GM19438 (cell line): Measurements from ENCODE around the gene MAN2B2.
"Not testable (repeated sequence)": the region's sequence is repeated elsewhere in the genome, so short reads cannot be mapped to it uniquely, and the experiment has no call there.

Experiments
- ATAC-seq: cut with Tn5 transposase; IDR thresholded peaks from one replicate; pipeline ENCODE4 v1.9.1; 2021; ENCODE audit warnings: low read depth; ENCODE audit not compliant: unreplicated experiment

MAN2B2 gene

DNA sequence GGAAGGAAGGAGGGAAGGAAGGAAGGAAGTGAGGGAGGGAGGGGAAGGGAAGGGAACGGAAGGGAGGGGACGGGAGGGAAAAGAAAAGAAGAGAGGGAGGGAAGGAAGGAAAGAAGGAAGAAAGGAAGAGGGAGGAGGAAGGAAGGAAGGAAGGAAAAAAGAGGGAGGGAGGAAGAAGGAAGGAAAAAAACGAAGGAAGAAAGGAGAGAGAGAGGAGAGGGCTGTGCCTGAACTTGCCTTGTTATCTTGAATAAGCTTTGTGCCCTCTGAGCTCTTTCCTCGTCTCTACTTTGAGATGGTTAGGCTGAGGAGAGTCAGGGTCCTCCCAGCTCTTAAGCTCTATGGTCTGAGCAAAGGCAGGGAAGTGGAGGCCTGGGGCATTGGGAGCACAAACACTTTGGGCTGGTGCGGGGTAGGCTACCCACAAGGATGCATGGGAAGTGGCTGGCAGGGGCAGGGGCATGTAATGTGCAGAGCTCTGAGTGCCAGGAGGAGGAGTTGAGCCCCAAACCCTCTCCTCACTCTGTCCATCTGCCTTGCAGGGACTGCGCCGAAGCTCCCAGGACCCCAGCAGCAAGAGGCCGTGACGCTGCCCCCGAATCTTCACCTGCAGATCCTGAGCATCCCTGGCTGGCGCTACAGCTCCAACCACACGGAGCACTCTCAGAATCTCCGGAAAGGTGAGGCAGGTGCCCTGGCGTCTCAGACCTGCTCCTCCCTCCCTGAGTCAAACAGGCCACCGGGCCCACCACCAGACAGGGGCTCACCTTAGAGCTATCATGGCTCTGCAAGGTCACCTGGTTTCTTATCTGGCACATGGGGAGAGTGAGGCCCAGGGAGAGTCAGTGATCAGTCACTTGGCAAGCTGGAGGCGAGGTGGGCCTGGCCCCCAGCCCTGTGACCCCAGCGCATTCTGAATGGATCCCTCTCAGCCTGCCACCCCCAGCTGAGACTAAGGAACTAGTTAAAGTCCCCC is 39.0 kb downstream of the MAN2B2 start:
- ATAC-seq: no peak

DNA sequence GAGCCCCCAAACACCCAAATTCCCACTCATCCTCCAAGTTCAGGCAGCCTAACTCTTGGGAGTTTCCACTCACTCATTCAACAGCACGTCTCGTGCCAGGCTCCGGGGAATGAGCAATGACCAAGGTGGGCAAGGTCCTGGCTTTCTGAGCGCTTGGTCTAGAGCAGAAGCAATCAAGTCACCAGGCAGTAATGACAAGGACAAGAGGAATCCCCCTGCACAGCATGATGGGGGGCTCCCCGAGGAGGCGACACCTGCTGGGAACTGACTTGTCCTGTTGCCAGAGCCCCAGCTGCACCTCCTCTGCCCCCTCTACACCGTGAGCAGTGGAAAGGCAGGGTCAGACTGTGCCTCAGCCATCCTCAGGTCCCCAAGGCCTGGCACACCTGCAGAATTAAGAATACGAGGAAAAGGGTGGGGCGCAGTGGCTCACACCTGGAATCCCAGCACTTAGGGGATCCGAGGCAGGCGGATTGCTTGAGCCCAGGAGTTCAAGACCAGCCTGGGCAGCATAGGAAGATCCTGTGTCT is 39.8 kb downstream of the MAN2B2 start:
- no peak for ATAC-seq

GRCh38 chr4:6616087-6616995 is 41.4 kb downstream of the MAN2B2 start:
- ATAC-seq: no peak

- ATAC-seq: no peak
Observed at GRCh38 chr4:6617246-6617645, 42.3 kb downstream of the MAN2B2 start.

DNA sequence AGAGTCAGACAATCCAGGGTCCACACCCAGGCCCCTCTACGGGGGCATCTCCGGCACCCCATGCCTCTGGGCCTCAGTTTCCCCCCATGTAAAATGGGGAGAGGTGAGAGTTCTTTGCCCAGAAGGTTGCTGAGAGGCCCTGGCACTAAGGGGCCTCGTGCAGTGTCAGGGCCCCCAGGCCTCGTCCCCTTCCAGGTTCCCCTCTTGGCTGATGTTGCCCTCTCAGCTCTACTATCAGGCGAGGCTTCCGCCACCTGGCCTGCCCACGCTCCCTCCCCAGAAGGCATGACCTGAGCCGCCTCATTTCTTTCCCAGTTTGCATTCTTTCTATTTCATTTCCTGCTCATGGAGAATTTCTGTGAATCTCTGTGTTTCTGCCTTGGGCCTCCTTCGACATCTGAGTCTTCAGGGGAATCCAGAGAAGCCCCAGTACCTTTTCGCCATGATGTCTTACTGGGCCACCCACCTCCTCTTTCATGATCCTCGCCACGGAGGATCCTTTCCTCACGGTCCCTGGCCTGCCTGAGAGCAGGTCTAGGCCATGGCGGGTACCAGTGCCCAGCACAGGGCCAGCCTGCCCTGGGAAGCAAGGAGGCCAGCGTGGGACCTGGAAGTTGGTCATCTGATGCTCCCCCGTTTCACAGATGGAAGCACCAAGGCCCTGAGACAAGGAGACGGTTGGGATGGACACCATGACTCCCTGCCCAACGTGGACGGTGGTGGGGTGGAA is 43.6 kb downstream of the MAN2B2 start:
- ATAC-seq: no peak

DNA sequence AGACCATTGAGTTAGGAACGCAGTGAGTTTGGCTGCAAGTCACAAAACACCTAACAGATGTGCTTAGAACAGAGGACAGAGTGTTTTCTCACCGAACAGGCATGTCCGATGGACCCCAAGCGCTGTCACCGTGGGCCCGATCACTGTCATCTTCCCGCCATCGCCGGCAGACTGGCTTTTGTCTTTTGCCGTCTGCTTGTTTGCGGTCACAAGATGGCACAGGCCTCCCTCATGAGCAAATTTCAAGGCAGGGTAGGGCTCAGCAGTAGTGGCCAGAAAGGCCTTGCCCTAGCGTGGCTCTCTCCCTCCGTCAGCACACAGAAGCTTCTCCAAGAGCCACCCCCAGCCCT is 44.1 kb downstream of the MAN2B2 start:
- ATAC-seq: no peak

GRCh38 chr4:6619466-6620255 is 44.7 kb downstream of the MAN2B2 start:
- no peak for ATAC-seq

DNA sequence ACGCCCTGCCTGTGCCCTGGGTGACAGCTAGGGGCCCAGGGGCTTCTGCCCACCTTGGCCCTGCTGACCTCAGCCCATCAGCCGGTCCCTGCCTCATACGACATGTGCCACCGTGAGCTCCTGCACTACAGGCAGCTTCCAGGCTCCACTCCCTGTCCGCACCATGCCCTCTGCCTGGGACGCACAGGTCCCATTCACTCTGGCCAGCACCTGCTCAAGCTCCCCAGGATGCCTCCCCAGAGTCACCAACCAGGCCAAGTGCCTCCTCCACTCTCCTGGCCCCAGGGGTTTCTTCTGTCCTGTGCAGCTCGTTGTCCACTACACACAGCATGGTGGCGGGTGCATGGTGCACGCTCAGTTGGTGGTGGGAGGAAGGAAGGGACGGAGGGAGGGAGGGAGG is 45.3 kb downstream of the MAN2B2 start:
- ATAC-seq: no peak

DNA sequence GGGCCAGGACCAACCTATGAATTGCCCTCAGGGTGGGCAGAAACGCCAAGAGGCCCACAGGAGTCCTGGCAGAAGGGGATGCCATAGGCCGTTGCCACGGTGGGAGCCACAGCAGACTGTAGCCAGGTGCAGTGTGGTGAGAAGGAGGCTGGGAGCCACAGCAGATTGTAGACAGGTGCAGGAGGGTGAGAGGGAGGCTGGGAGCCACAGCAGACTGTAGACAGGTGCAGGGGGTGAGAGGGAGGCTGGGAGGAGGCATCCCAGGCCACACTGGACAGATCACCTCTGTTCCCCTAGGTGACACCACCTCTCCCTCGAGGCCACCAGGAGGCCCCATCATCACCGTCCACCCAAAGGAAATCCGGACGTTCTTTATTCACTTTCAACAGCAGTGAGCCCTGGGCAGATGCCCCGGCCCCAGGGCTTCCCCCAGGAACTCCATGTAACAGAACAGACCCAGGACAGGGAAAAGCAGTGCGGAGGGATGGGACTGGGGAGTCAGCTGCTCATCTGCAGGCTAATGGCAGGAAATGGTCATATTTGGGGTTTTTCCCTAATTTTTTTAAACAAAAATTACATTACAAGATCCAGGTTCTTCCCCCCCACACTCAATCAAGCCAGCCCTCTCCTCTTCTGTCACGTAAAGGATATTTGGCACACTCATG is 46.0 kb downstream of the MAN2B2 start:
- no peak for ATAC-seq

GRCh38 chr4:6621556-6621927 is 46.6 kb downstream of the MAN2B2 start:
- ATAC-seq: no peak

- ATAC-seq: no peak
Observed at GRCh38 chr4:6622744-6623143, 47.8 kb downstream of the MAN2B2 start.

DNA sequence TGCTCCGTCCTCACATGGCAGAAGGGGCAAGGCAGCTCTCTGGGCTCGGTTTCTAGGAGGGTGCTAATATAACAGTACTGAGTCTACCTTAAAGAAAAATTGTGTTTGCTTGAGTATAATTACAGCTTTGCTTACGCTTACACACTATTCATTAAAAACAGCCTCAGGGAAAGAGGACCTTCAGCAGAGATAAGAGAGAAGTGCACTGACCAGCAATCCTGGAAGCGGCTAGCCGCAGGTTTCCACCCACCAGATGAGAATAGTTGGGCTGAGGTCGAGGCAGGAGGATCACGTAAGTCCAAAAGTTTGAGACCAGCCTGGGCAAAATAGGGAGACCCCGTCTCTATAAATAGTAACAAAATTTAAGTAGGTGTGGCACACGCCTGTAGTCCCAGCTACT is 50.3 kb downstream of the MAN2B2 start:
- ATAC-seq: no peak

DNA sequence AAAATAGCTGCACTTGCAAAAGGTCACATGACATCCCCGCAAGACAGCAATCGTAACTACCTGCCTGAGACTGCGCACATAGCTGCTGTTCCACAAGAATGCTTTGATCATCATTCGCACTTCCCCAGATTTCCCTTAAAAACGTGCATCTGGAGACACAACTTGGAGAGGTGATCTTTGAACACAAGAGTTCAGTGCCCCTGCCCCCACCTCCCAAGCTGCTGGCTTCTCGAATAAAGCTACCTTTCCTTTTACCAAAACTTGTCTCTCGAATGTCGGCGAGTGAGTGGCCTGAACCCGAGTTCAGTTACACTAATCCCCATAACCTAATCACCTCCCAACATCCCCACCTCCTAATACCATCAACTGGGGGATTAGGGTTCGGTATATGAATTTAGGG is 51.1 kb downstream of the MAN2B2 start:
- no peak for ATAC-seq

- ATAC-seq: no peak
Observed at GRCh38 chr4:6627832-6628231, 52.8 kb downstream of the MAN2B2 start.

DNA sequence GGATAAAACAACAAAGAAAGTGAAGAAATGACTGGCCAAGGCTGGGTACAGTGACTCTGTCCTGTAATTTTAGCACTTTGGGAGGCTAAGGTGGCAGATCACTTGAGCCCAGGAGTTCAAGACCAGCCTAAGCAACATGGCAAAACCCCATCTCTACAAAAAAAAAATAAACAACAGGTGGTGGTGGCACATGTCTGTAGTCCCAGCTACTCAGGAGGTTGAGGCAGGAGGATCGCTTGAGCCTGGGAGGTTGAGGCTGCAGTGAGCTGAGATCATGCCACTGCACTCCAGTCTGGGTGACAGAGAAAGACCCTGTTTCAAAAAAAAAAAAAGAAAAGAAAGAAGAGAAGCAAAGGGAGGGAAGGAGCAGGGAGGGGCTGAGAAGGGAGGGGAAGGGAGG is 53.5 kb downstream of the MAN2B2 start:
- not testable (repeated sequence) for ATAC-seq

DNA sequence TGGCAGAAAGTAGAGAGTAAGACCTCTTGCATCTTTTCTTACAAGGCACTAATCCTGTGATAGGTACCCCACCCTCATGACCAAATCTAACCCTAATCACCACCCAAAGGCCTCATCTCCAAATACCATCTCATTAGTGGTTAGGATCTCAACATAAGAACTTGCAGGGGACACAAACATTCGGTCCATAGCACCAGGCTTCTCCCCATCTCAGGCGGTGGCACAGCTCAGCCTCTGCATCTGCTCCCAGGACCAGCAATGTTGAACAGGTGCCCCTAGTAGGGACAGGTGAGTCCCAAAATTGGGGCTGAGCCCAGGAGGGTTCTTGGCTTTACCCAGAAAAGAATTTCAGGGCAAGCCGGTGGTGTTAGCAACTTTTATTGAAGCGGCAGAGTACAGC is 57.1 kb downstream of the MAN2B2 start:
- no peak for ATAC-seq

GRCh38 chr4:6633091-6633906 is 58.3 kb downstream of the MAN2B2 start:
- no peak for ATAC-seq

GRCh38 chr4:6634746-6635145 is 59.8 kb downstream of the MAN2B2 start:
- ATAC-seq: no peak
